ENCODE results near the gene GAB2. TPM values are rescaled to one million over a fixed set of nuclear protein-coding genes. Genes with fewer than 3 reads are reported as not detected.

GAB2 gene
- total RNA-seq, 4 donors from 2014 or later: 8.1 to 18.1 (median 13.4) TPM

GRCh38 chr11:78188286-78189173, 229.1 kb downstream of the GAB2 start, which contains the start of the genes KCTD21 and USP35:
TSS of gene KCTD21 (minus strand) at chr11:78188626. CDS start at chr11:78174554, 14,072 bp downstream.
TSS of gene USP35 (plus strand) at chr11:78188919. CDS start at chr11:78196246, 7,327 bp downstream.
- H3K9me3 ChIP-seq: no peaks in the 10 kb centered on the region
- 0% methylated on average over 21 to 32 of the region's 74 CpGs for WGBS, 2 donors
- H3K4me1 ChIP-seq: peaks cover 37 to 69% of the 10 kb centered on the region in 2 donors
- TF ChIP-seq CTCF (IDR thresholded peaks at IDR 0.05) (peak in 1 of 6 experiments; percentile 6), POLR2A (IDR thresholded peaks at IDR 0.05) (peak; percentile 25 to 93)
- H3K27me3 ChIP-seq: no peaks in the 10 kb centered on the region
- intact Hi-C loops (cut with DNase I): no loop called here
- peak within 1 kb of the TSS; percentile 75 to 88 (median 87) for H3K27ac ChIP-seq
- H3K36me3 ChIP-seq: no peaks in the 10 kb centered on the region
- DNase-seq: peak; percentile 98
- peak within 1 kb of the TSS; percentile 75 to 88 (median 88) for H3K4me3 ChIP-seq (replicated peaks in 1 of 3)

GRCh38 chr11:78187366-78188285, 230.0 kb downstream of the GAB2 start:
- Histone ChIP-seq H3K36me3 (no peaks in the 10 kb centered on the region), H3K4me3 (replicated peaks in 1 of 3) (peak overlapping the region; percentile 75 to 88 (median 85)), H3K9me3 (no peaks in the 10 kb centered on the region), H3K27ac (peak overlapping the region; percentile 75 to 88 (median 87)), H3K4me1 (peaks cover 37 to 71% of the 10 kb centered on the region in 2 donors), H3K27me3 (no peaks in the 10 kb centered on the region)
- no peak for TF ChIP-seq POLR2A (IDR thresholded peaks at IDR 0.05)
- TF ChIP-seq CTCF (IDR thresholded peaks at IDR 0.05): no peak
- no peak for DNase-seq
- intact Hi-C loops (cut with DNase I): no loop called here
- WGBS, 2 donors: 18% methylated on average over 29 to 31 of the region's 31 CpGs

- 90 to 94% methylated on average over 2 of the region's 2 CpGs for WGBS, 2 donors
- TF ChIP-seq CTCF (IDR thresholded peaks at IDR 0.05): no peak
- no peak for TF ChIP-seq POLR2A (IDR thresholded peaks at IDR 0.05)
- no peaks in the 10 kb centered on the region for H3K36me3 ChIP-seq
These were observed 236.4 kb downstream of the GAB2 start for GRCh38 chr11:78181185-78181584.

GRCh38 chr11:78180751-78181150, 236.9 kb downstream of the GAB2 start:
- H3K27me3 ChIP-seq: no peaks in the 10 kb centered on the region
- H3K27ac ChIP-seq: no peak overlapping the region
- no peaks in the 10 kb centered on the region for H3K36me3 ChIP-seq
- H3K9me3 ChIP-seq: no peaks in the 10 kb centered on the region
- intact Hi-C loops (cut with DNase I): no loop called here
- TF ChIP-seq CTCF (IDR thresholded peaks at IDR 0.05) (no peak), POLR2A (IDR thresholded peaks at IDR 0.05) (no peak)
- 77 to 81% methylated on average over 4 of the region's 4 CpGs for WGBS, 2 donors
- no peak overlapping the region for H3K4me3 ChIP-seq (replicated peaks in 1 of 3)
- DNase-seq: peak in 1 of 2 donors; percentile 31
- H3K4me1 ChIP-seq: peaks cover 12 to 22% of the 10 kb centered on the region in 2 donors

More at GRCh38 chr11:78181185-78181584, 236.4 kb downstream of the GAB2 start:
- Histone ChIP-seq H3K27ac (no peak overlapping the region), H3K4me1 (peaks cover 13 to 26% of the 10 kb centered on the region in 2 donors), H3K4me3 (replicated peaks in 1 of 3) (no peak overlapping the region), H3K9me3 (no peaks in the 10 kb centered on the region), H3K27me3 (no peaks in the 10 kb centered on the region)
- no peak for DNase-seq
- intact Hi-C loops (cut with DNase I): no loop called here

Measured in thyroid gland (tissue), 4 donors.